ENCODE data around the gene CFAP99.

The CFAP99 gene

GRCh38 chr4:2393353-2394270, 25.1 kb upstream of the CFAP99 start:
- TF ChIP-seq CTCF (IDR thresholded peaks at IDR 0.05; ENCODE audit: borderline replicate concordance, insufficient read depth, low read depth, low read length) = no peak
- no peak overlapping the region for H3K4me3 ChIP-seq (ENCODE audit: low read depth, low read length)

- no peak for TF ChIP-seq CTCF (IDR thresholded peaks at IDR 0.05; ENCODE audit: borderline replicate concordance, insufficient read depth, low read depth, low read length)
- H3K4me3 ChIP-seq (ENCODE audit: low read depth, low read length) = no peak overlapping the region
Observed at GRCh38 chr4:2394528-2394927, 24.2 kb upstream of the CFAP99 start.

- TF ChIP-seq CTCF (IDR thresholded peaks at IDR 0.05; ENCODE audit: borderline replicate concordance, insufficient read depth, low read depth, low read length) = no peak
- no peak overlapping the region for H3K4me3 ChIP-seq (ENCODE audit: low read depth, low read length)
Observed at GRCh38 chr4:2395038-2395437, 23.7 kb upstream of the CFAP99 start.

- no peak overlapping the region for H3K4me3 ChIP-seq (ENCODE audit: low read depth, low read length)
- TF ChIP-seq CTCF (IDR thresholded peaks at IDR 0.05; ENCODE audit: borderline replicate concordance, insufficient read depth, low read depth, low read length) = no peak
Observed at GRCh38 chr4:2395584-2395983, 23.2 kb upstream of the CFAP99 start.

GRCh38 chr4:2396781-2397368, 21.9 kb upstream of the CFAP99 start:
- no peak for TF ChIP-seq CTCF (IDR thresholded peaks at IDR 0.05; ENCODE audit: borderline replicate concordance, insufficient read depth, low read depth, low read length)
- H3K4me3 ChIP-seq (ENCODE audit: low read depth, low read length) = no peak overlapping the region

GRCh38 chr4:2397596-2398379, 21.0 kb upstream of the CFAP99 start:
- TF ChIP-seq CTCF (IDR thresholded peaks at IDR 0.05; ENCODE audit: borderline replicate concordance, insufficient read depth, low read depth, low read length) = no peak
- no peak overlapping the region for H3K4me3 ChIP-seq (ENCODE audit: low read depth, low read length)

All from GM12875 (cell line).